Endothelial cell (in vitro differentiated cells): ENCODE measurements around the gene MCAT. TPM values are rescaled to one million over a fixed set of nuclear protein-coding genes. Genes with fewer than 3 reads are reported as not detected.

Experiments
- DNase-seq: peaks from one replicate; pipeline ENCODE4 v3.0.0; 2021; ENCODE audit warnings: low spot score
- H3K27ac Mint-ChIP-seq: one replicate; pipeline ENCODE4 v1.8.0; 2021; ENCODE audit warnings: mixed read lengths, inconsistent platforms; ENCODE audit not compliant: unreplicated experiment
- H3K27me3 Mint-ChIP-seq: one replicate; pipeline ENCODE4 v1.8.0; 2021; ENCODE audit warnings: mild to moderate bottlenecking, moderate library complexity, mixed read lengths, inconsistent platforms; ENCODE audit not compliant: unreplicated experiment
- H3K36me3 Mint-ChIP-seq: one replicate; pipeline ENCODE4 v1.8.0; 2021; ENCODE audit warnings: mild to moderate bottlenecking, low read depth, mixed read lengths, inconsistent platforms; ENCODE audit not compliant: unreplicated experiment
- H3K4me1 Mint-ChIP-seq: one replicate; pipeline ENCODE4 v1.8.0; 2021; ENCODE audit warnings: mild to moderate bottlenecking, mixed read lengths, inconsistent platforms; ENCODE audit not compliant: unreplicated experiment
- H3K4me3 Mint-ChIP-seq: one replicate; pipeline ENCODE4 v1.8.0; 2021; ENCODE audit warnings: mild to moderate bottlenecking, mixed read lengths, inconsistent platforms; ENCODE audit not compliant: unreplicated experiment
- H3K9me3 Mint-ChIP-seq: one replicate; pipeline ENCODE4 v1.8.0; 2021; ENCODE audit warnings: mixed read lengths, inconsistent platforms; ENCODE audit not compliant: unreplicated experiment
- total RNA-seq: library from RNA; stranded (reverse); fragmentation: NEBNext Ultra II Directional; extraction: Animal tissue kit (Norgen Biotek cat#: 25700); gene quantifications from one replicate; pipeline ENCODE4 v1.2.1, GENCODE V29; 2021; ENCODE audit not compliant: unreplicated experiment
- TF ChIP-seq, protein P1 (sequence below): fragments of 200-600 bp; sonication (generic); IDR thresholded peaks from one replicate; pipeline ENCODE4 v1.5.0; 2021; ENCODE audit warnings: antibody characterized with exemption; ENCODE audit not compliant: unreplicated experiment

The MCAT gene
- total RNA-seq, 1 donor from 2014 or later = 10.3 TPM

DNA sequence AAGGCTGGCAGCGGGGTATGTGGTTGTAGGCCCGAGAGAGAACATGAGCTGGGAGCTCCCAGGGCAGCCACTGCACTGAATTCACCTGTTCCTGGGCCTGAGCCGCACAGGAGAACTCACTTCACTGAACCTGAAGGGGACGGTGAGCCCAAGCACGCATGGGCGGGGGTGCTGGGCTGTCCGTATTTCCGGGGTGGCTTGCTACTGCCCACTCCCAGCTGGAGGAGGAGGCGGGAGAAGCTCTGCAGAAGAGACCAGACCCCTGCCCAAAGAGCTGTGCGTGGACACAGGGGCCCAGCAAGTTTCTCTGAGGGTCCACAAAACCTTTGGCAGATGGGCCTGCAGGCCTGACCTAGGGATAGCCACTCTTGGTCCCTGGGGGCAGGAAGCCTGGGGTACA is 38.9 kb upstream of the MCAT start:
- Mint-ChIP-seq H3K36me3 (peaks cover 9% of the 10 kb centered on the region), H3K4me1 (peaks cover 9% of the 10 kb centered on the region), H3K27me3 (no peaks in the 10 kb centered on the region), H3K9me3 (no peaks in the 10 kb centered on the region), H3K4me3 (no peak overlapping the region), H3K27ac (no peak overlapping the region)
- DNase-seq = no peak
- TF ChIP-seq, protein P1, sequence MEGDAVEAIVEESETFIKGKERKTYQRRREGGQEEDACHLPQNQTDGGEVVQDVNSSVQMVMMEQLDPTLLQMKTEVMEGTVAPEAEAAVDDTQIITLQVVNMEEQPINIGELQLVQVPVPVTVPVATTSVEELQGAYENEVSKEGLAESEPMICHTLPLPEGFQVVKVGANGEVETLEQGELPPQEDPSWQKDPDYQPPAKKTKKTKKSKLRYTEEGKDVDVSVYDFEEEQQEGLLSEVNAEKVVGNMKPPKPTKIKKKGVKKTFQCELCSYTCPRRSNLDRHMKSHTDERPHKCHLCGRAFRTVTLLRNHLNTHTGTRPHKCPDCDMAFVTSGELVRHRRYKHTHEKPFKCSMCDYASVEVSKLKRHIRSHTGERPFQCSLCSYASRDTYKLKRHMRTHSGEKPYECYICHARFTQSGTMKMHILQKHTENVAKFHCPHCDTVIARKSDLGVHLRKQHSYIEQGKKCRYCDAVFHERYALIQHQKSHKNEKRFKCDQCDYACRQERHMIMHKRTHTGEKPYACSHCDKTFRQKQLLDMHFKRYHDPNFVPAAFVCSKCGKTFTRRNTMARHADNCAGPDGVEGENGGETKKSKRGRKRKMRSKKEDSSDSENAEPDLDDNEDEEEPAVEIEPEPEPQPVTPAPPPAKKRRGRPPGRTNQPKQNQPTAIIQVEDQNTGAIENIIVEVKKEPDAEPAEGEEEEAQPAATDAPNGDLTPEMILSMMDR = no peak

DNA sequence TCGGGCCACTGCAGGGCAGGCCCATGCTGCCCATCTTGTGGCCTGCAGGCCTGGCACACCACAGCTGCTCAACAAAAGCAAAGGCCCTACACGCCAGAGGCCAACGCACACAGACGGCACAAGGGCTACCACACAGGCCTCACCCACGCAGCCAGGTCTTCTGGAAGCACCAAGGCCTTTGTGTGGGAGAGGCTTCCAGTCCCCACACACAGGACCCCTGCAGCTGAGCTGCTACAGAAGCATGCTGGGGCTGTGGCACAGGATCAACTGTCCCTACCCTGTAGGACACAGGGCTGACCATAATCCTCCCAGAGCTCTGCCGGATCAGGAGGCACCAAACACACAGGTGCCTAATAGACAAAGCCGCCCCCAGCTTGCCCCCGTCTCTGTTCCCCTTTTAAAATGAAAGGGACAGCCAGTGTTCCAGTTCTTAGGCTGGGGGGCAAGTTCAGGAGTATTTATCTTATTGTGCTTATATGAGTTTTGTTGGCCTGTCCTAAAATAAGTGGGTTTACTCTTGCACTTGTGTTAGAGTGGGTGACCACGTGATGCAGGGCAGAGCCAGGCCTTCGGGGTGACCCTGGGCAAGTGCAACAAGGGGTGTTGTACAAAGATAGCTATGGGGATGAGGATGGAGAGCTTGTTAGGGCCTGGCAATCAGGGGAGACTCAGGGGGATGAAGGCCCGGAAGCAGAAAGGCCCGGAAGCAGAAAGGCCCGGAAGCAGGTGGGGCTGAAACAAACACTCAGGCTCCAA is 38.3 kb upstream of the MCAT start:
- H3K27ac Mint-ChIP-seq = no peak overlapping the region
- TF ChIP-seq, protein P1 = no peak
- H3K4me3 Mint-ChIP-seq = no peak overlapping the region
- peaks cover 9% of the 10 kb centered on the region for H3K36me3 Mint-ChIP-seq
- DNase-seq = no peak
- H3K9me3 Mint-ChIP-seq = no peaks in the 10 kb centered on the region
- H3K4me1 Mint-ChIP-seq = peaks cover 9% of the 10 kb centered on the region
- H3K27me3 Mint-ChIP-seq = no peaks in the 10 kb centered on the region

DNA sequence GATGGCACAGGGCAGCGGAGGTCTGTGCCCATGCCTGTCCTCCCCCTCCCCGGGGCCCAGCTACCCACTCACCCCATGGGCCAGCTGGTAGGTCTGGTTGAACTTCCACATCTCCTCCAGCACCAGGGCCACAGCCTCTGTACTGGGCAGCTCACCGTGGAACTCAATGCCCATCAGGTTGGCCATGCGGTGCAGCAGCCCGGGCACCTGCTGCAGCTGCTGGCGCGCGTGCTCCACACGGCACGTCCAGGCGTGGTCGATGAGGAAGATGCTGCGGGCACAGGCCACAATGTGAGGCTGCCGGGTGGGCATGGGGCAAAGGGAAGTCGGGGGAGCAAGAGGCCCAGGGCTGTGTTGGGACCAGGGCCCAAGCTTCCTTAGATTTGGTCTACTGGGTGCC is 37.5 kb upstream of the MCAT start:
- H3K4me3 Mint-ChIP-seq = no peak overlapping the region
- no peaks in the 10 kb centered on the region for H3K9me3 Mint-ChIP-seq
- DNase-seq = no peak
- H3K4me1 Mint-ChIP-seq = peaks cover 11% of the 10 kb centered on the region
- H3K36me3 Mint-ChIP-seq = peaks cover 9% of the 10 kb centered on the region
- no peak overlapping the region for H3K27ac Mint-ChIP-seq
- H3K27me3 Mint-ChIP-seq = no peaks in the 10 kb centered on the region
- TF ChIP-seq, protein P1 = no peak

DNA sequence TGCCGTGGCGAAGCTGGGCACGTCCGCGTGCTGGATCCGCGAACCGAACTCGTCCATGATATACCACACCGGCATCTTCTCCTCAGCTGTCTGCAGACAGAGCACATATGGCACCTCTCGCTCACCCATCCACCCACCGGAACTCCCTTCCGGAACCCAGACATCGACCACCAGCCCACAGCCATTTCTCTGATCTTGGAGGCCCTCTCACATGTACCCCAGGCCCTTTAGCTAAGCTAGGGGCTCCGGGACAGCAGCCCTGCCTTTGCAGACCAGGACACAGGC is 36.7 kb upstream of the MCAT start:
- H3K27ac Mint-ChIP-seq = no peak overlapping the region
- TF ChIP-seq, protein P1 = no peak
- H3K36me3 Mint-ChIP-seq = peaks cover 9% of the 10 kb centered on the region
- no peaks in the 10 kb centered on the region for H3K9me3 Mint-ChIP-seq
- H3K27me3 Mint-ChIP-seq = no peaks in the 10 kb centered on the region
- peaks cover 11% of the 10 kb centered on the region for H3K4me1 Mint-ChIP-seq
- no peak for DNase-seq
- H3K4me3 Mint-ChIP-seq = no peak overlapping the region

DNA sequence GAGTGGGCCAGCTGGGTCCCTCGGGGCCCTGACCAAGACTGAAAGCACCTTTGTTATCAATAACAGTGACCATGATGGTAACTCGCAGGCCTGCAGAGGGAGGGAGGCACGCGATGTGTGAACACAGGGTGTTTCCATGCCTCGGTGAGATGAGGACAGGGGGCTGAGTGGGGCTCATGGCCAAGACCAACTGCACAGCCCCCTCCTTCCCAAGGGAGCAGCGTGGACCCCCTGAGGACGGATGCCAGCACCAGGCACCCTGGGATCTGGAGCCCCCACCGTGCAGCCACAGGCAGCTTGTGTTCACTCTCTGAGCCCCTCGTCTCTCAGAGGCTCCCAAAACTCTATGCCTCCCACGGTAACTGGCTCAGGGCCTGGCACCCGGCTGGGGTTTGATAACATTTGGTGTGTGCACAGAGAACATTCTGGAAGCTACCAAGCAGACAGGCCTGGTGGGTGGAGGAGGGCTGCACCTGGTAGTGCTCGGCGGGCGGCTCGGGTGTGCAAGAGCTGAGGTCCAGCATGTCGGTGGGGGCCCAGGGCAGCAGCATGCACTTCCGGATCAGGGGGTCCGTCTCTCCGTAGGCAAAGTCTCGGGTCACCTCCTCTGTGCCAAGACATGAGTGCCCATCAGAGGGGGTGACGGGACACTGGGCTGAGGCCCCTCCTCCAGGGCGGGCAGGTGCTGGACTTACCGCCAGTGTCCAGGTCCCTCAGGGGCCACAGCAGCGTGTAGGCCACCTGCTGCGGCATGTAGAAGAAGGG is 36.1 kb upstream of the MCAT start:
- no peak for DNase-seq
- H3K9me3 Mint-ChIP-seq = no peaks in the 10 kb centered on the region
- peaks cover 9% of the 10 kb centered on the region for H3K36me3 Mint-ChIP-seq
- no peak overlapping the region for H3K4me3 Mint-ChIP-seq
- TF ChIP-seq, protein P1 = no peak
- H3K27me3 Mint-ChIP-seq = no peaks in the 10 kb centered on the region
- peaks cover 11% of the 10 kb centered on the region for H3K4me1 Mint-ChIP-seq
- H3K27ac Mint-ChIP-seq = no peak overlapping the region
